Measurements from ENCODE around the gene RASGRP2. TPM values are rescaled to one million over a fixed set of nuclear protein-coding genes. Genes with fewer than 3 reads are reported as not detected.

Gene RASGRP2
- 9.2 and 12.3 TPM in 2 replicates for total RNA-seq (2014; rRNA removed; shearing (Covaris generic))

GRCh38 chr11:64743591-64744543 lies at the start of gene RASGRP2:
Gene RASGRP2, minus strand, starts transcription at chr11:64744142. Its CDS starts 1,276 bp downstream, at chr11:64742866.
- peak; percentile 92 for DNase-seq
- peak within 1 kb of the TSS; percentile 62 for H3K4me3 ChIP-seq (ENCODE audit: insufficient read depth, low read depth, low read length)
- no peaks in the 10 kb centered on the region for H3K36me3 ChIP-seq (replicated peaks; ENCODE audit: control insufficient read depth, insufficient read depth, low read length)
- H3K27me3 ChIP-seq (ENCODE audit: control insufficient read depth, insufficient read depth, low read length) = peaks cover 41% of the 10 kb centered on the region

- DNase-seq = peak; percentile 20
- Histone ChIP-seq H3K4me3 (ENCODE audit: insufficient read depth, low read depth, low read length) (no peak overlapping the region), H3K27me3 (ENCODE audit: control insufficient read depth, insufficient read depth, low read length) (no peaks in the 10 kb centered on the region), H3K36me3 (replicated peaks; ENCODE audit: control insufficient read depth, insufficient read depth, low read length) (no peaks in the 10 kb centered on the region; the same call in none of the 2 replicates)
These were observed 48.5 kb upstream of the RASGRP2 start for GRCh38 chr11:64792482-64792881.

GRCh38 chr11:64791781-64792291 lies 47.9 kb upstream of the RASGRP2 start:
- H3K36me3 ChIP-seq (replicated peaks; ENCODE audit: control insufficient read depth, insufficient read depth, low read length) = no peaks in the 10 kb centered on the region; the same call in none of the 2 replicates
- no peak overlapping the region for H3K4me3 ChIP-seq (ENCODE audit: insufficient read depth, low read depth, low read length)
- peak; percentile 39 for DNase-seq
- no peaks in the 10 kb centered on the region for H3K27me3 ChIP-seq (ENCODE audit: control insufficient read depth, insufficient read depth, low read length)

GRCh38 chr11:64790205-64791095 lies 46.5 kb upstream of the RASGRP2 start:
- Histone ChIP-seq H3K36me3 (replicated peaks; ENCODE audit: control insufficient read depth, insufficient read depth, low read length) (no peaks in the 10 kb centered on the region; the same call in 1 of the 2 replicates), H3K27me3 (ENCODE audit: control insufficient read depth, insufficient read depth, low read length) (no peaks in the 10 kb centered on the region), H3K4me3 (ENCODE audit: insufficient read depth, low read depth, low read length) (no peak overlapping the region)
- DNase-seq = peak; percentile 32

- no peaks in the 10 kb centered on the region for H3K27me3 ChIP-seq (ENCODE audit: control insufficient read depth, insufficient read depth, low read length)
- H3K36me3 ChIP-seq (replicated peaks; ENCODE audit: control insufficient read depth, insufficient read depth, low read length) = no peaks in the 10 kb centered on the region; the same call in 1 of the 2 replicates
- peak; percentile 32 for DNase-seq
- no peak overlapping the region for H3K4me3 ChIP-seq (ENCODE audit: insufficient read depth, low read depth, low read length)
These were observed 45.6 kb upstream of the RASGRP2 start for GRCh38 chr11:64789331-64790204.

GRCh38 chr11:64788321-64789215 lies 44.6 kb upstream of the RASGRP2 start:
- Histone ChIP-seq H3K27me3 (ENCODE audit: control insufficient read depth, insufficient read depth, low read length) (no peaks in the 10 kb centered on the region), H3K36me3 (replicated peaks; ENCODE audit: control insufficient read depth, insufficient read depth, low read length) (no peaks in the 10 kb centered on the region; the same call in 1 of the 2 replicates), H3K4me3 (ENCODE audit: insufficient read depth, low read depth, low read length) (no peak overlapping the region)
- DNase-seq = peak; percentile 30

GRCh38 chr11:64787526-64788320 lies 43.8 kb upstream of the RASGRP2 start:
- no peaks in the 10 kb centered on the region for H3K27me3 ChIP-seq (ENCODE audit: control insufficient read depth, insufficient read depth, low read length)
- peak; percentile 93 for DNase-seq
- no peak overlapping the region for H3K4me3 ChIP-seq (ENCODE audit: insufficient read depth, low read depth, low read length)
- H3K36me3 ChIP-seq (replicated peaks; ENCODE audit: control insufficient read depth, insufficient read depth, low read length) = no peaks in the 10 kb centered on the region; the same call in 1 of the 2 replicates

- no peak overlapping the region for H3K4me3 ChIP-seq (ENCODE audit: insufficient read depth, low read depth, low read length)
These were observed 42.4 kb upstream of the RASGRP2 start for GRCh38 chr11:64786308-64786707.

GRCh38 chr11:64784813-64785581 lies 41.1 kb upstream of the RASGRP2 start:
- Histone ChIP-seq H3K27me3 (ENCODE audit: control insufficient read depth, insufficient read depth, low read length) (no peaks in the 10 kb centered on the region), H3K36me3 (replicated peaks; ENCODE audit: control insufficient read depth, insufficient read depth, low read length) (no peaks in the 10 kb centered on the region; the same call in 1 of the 2 replicates), H3K4me3 (ENCODE audit: insufficient read depth, low read depth, low read length) (no peak overlapping the region)
- DNase-seq = no peak

More at GRCh38 chr11:64786308-64786707, 42.4 kb upstream of the RASGRP2 start:
- no peak for DNase-seq
- no peaks in the 10 kb centered on the region for H3K27me3 ChIP-seq (ENCODE audit: control insufficient read depth, insufficient read depth, low read length)
- no peaks in the 10 kb centered on the region; the same call in 1 of the 2 replicates for H3K36me3 ChIP-seq (replicated peaks; ENCODE audit: control insufficient read depth, insufficient read depth, low read length)

- DNase-seq = peak; percentile 98
- Histone ChIP-seq H3K4me3 (ENCODE audit: insufficient read depth, low read depth, low read length) (peak within 1 kb of the TSS; percentile 91), H3K27me3 (ENCODE audit: control insufficient read depth, insufficient read depth, low read length) (no peaks in the 10 kb centered on the region), H3K36me3 (replicated peaks; ENCODE audit: control insufficient read depth, insufficient read depth, low read length) (peaks cover 29% of the 10 kb centered on the region)
These were observed 34.7 kb upstream of the RASGRP2 start, which contains the start of gene SF1 for GRCh38 chr11:64778473-64779298. Gene SF1, minus strand, starts transcription at chr11:64778542. Its CDS starts 150 bp downstream, at chr11:64778392.

GRCh38 chr11:64778223-64778472 lies 34.2 kb upstream of the RASGRP2 start:
- peaks cover 34% of the 10 kb centered on the region for H3K36me3 ChIP-seq (replicated peaks; ENCODE audit: control insufficient read depth, insufficient read depth, low read length)
- no peaks in the 10 kb centered on the region for H3K27me3 ChIP-seq (ENCODE audit: control insufficient read depth, insufficient read depth, low read length)
- DNase-seq = no peak
- H3K4me3 ChIP-seq (ENCODE audit: insufficient read depth, low read depth, low read length) = peak overlapping the region; percentile 91
